Stimulated activated CD4-positive, alpha-beta T cell treated with anti-CD3 and anti-CD28 coated beads, TNF-alpha, amount 100 ng/mL, for 48 hours (primary cell): Measurements from ENCODE around the gene MAN1C1.

ENCODE experiments used
- DNase-seq, 3 donors: peaks; one replicate each; pipeline ENCODE4 v3.0.0-alpha.2; 2020; ENCODE audit warnings: low read depth in 3 of 3

MAN1C1 gene

GRCh38 chr1:25614501-25615171, 2.0 kb upstream of the MAN1C1 start:
- DNase-seq: no peak

- no peak for DNase-seq
Measured at GRCh38 chr1:25615172-25615541, 1.4 kb upstream of the MAN1C1 start.

- no peak for DNase-seq
Measured at GRCh38 chr1:25615563-25616094, 962 bp upstream of the MAN1C1 start.

GRCh38 chr1:25616987-25617624, 515 bp downstream of the MAN1C1 start:
- DNase-seq: no peak

GRCh38 chr1:25617625-25618432, 1.2 kb downstream of the MAN1C1 start:
- DNase-seq: no peak

- no peak for DNase-seq
Measured at GRCh38 chr1:25618433-25618808, 1.8 kb downstream of the MAN1C1 start.

- DNase-seq: no peak
Measured at GRCh38 chr1:25619101-25619890, 2.7 kb downstream of the MAN1C1 start.

- DNase-seq: no peak
Measured at GRCh38 chr1:25620211-25620610, 3.6 kb downstream of the MAN1C1 start.

- DNase-seq: no peak
Measured at GRCh38 chr1:25620701-25621350, 4.2 kb downstream of the MAN1C1 start.

GRCh38 chr1:25621876-25622275, 5.3 kb downstream of the MAN1C1 start:
- DNase-seq: no peak

GRCh38 chr1:25622531-25622930, 5.9 kb downstream of the MAN1C1 start:
- DNase-seq: no peak

GRCh38 chr1:25623007-25623406, 6.4 kb downstream of the MAN1C1 start:
- DNase-seq: no peak

GRCh38 chr1:25623731-25624130, 7.1 kb downstream of the MAN1C1 start:
- no peak for DNase-seq

GRCh38 chr1:25624156-25624555, 7.6 kb downstream of the MAN1C1 start:
- no peak for DNase-seq

- DNase-seq: no peak
Measured at GRCh38 chr1:25624604-25625003, 8.0 kb downstream of the MAN1C1 start.

GRCh38 chr1:25626018-25626417, 9.4 kb downstream of the MAN1C1 start:
- no peak for DNase-seq

- no peak for DNase-seq
Measured at GRCh38 chr1:25628741-25629421, 12.3 kb downstream of the MAN1C1 start.

- DNase-seq: no peak
Measured at GRCh38 chr1:25629836-25630235, 13.2 kb downstream of the MAN1C1 start.

- DNase-seq: no peak
Measured at GRCh38 chr1:25631750-25632485, 15.3 kb downstream of the MAN1C1 start.

- no peak for DNase-seq
Measured at GRCh38 chr1:25634066-25634465, 17.5 kb downstream of the MAN1C1 start.
